HepG2 (cell line): ENCODE results near the gene ANO9. TPM values are rescaled to one million over a fixed set of nuclear protein-coding genes. Genes with fewer than 3 reads are reported as not detected.

Source experiments
- ARHGAP35 ChIP-seq: sonication (generic); formaldehyde crosslinking; IDR thresholded peaks from 2 replicates; pipeline ENCODE4 v1.9.0; 2022; ENCODE audit warnings: mild to moderate bottlenecking, inconsistent platforms, moderate library complexity, missing genetic modification reagents, borderline replicate concordance
- CC2D1A ChIP-seq: sonication (generic); formaldehyde crosslinking; IDR thresholded peaks from 2 replicates; pipeline ENCODE4 v1.8.1; 2023; ENCODE audit warnings: mild to moderate bottlenecking, missing genetic modification reagents
- CREM ChIP-seq, 2 experiments: sonication (generic) in 1 of 2; formaldehyde crosslinking in 1 of 2; IDR thresholded peaks; 2 replicates each; pipeline versions ENCODE4 v1.4.0 to v1.6.1; 2016 to 2020; ENCODE audit warnings: antibody characterized with exemption in 1 of 2, mild to moderate bottlenecking in 1 of 2, missing genetic modification reagents in 1 of 2
- JUN ChIP-seq: sonication (generic); formaldehyde crosslinking; IDR thresholded peaks from 2 replicates; pipeline ENCODE4 v1.4.0; 2020; ENCODE audit warnings: mild to moderate bottlenecking, missing genetic modification reagents
- KLF12 ChIP-seq: sonication (generic); formaldehyde crosslinking; IDR thresholded peaks from 2 replicates; pipeline ENCODE4 v1.4.0; 2020; ENCODE audit warnings: missing genetic modification reagents, borderline replicate concordance
- MIER2 ChIP-seq: IDR thresholded peaks from 2 replicates; pipeline ENCODE4 v1.6.1; 2016; ENCODE audit warnings: missing biosample characterization, missing genetic modification reagents
- MIXL1 ChIP-seq: IDR thresholded peaks from 2 replicates; pipeline ENCODE4 v1.6.1; 2016
- MTF2 ChIP-seq: sonication (generic); formaldehyde crosslinking; IDR thresholded peaks from 2 replicates; pipeline ENCODE4 v1.5.0; 2020; ENCODE audit warnings: missing genetic modification reagents, borderline replicate concordance
- RFXAP ChIP-seq: sonication (generic); formaldehyde crosslinking; IDR thresholded peaks from 2 replicates; pipeline ENCODE4 v1.4.0; 2020; ENCODE audit warnings: missing genetic modification reagents, borderline replicate concordance
- SALL1 ChIP-seq: sonication (generic); formaldehyde crosslinking; IDR thresholded peaks from 2 replicates; pipeline ENCODE4 v1.8.0; 2022; ENCODE audit warnings: mild to moderate bottlenecking, missing genetic modification reagents
- SIN3B ChIP-seq: fragments of 150-350 bp; IDR thresholded peaks from 2 replicates; pipeline ENCODE4 v1.6.1; 2014; ENCODE audit warnings: low read length
- SPEN ChIP-seq: sonication (generic); formaldehyde crosslinking; IDR thresholded peaks from 2 replicates; pipeline ENCODE4 v1.5.1; 2020; ENCODE audit warnings: low read depth, mild to moderate bottlenecking, missing genetic modification reagents
- TBP ChIP-seq: sonication (generic); formaldehyde crosslinking; IDR thresholded peaks from 2 replicates; pipeline ENCODE4 v1.5.0; 2020; ENCODE audit warnings: missing genetic modification reagents
- THYN1 ChIP-seq: sonication (generic); formaldehyde crosslinking; IDR thresholded peaks from 2 replicates; pipeline ENCODE4 v1.8.1; 2023; ENCODE audit warnings: low read depth, mild to moderate bottlenecking, moderate library complexity, missing genetic modification reagents, borderline replicate concordance
- ZBTB7A ChIP-seq: sonication (generic); formaldehyde crosslinking; IDR thresholded peaks from 2 replicates; pipeline ENCODE4 v1.8.0; 2022; ENCODE audit warnings: mild to moderate bottlenecking, missing genetic modification reagents
- ZC3H13 ChIP-seq: sonication (generic); formaldehyde crosslinking; IDR thresholded peaks from 2 replicates; pipeline ENCODE4 v1.8.1; 2023; ENCODE audit warnings: mild to moderate bottlenecking, missing genetic modification reagents, moderate library complexity
- ZNF3 ChIP-seq: IDR thresholded peaks from 2 replicates; pipeline ENCODE4 v1.7.0; 2017; ENCODE audit warnings: inconsistent platforms
- ZNF776 ChIP-seq: sonication (generic); formaldehyde crosslinking; IDR thresholded peaks from 2 replicates; pipeline ENCODE4 v1.4.0; 2020; ENCODE audit warnings: mild to moderate bottlenecking, missing genetic modification reagents
- polyA plus RNA-seq, 8 experiments: library from polyadenylated mRNA; depleted of rRNA in 3 of 8; stranded (reverse) in 7 of 8; unstranded in 1 of 8; fragments of >200 nt; fragmentation: Illumina TruSeq in 4 of 8; extraction: Trizol in 4 of 8; gene quantifications; 2 replicates each; pipeline versions ENCODE4 v1.2.1 to v1.2.3, GENCODE V29; 2011 to 2016; ENCODE audit warnings: low read depth in 4 of 8, missing spikeins in 1 of 8, mixed read lengths in 1 of 8; ENCODE audit not compliant: insufficient read depth in 1 of 8
- total RNA-seq, 5 experiments: library from RNA; depleted of rRNA; stranded (reverse); fragments of >200 nt; fragmentation: Illumina TruSeq; extraction: Trizol; gene quantifications; 2 replicates each; pipeline ENCODE4 v1.2.3, GENCODE V29; 2016; ENCODE audit warnings: low read depth in 1 of 5
- TF ChIP-seq, protein P1 (sequence below): sonication (generic); formaldehyde crosslinking; IDR thresholded peaks from 2 replicates; pipeline ENCODE4 v1.4.0; 2020; ENCODE audit warnings: missing genetic modification reagents; ENCODE audit errors: not compliant biosample characterization
- TF ChIP-seq, protein P2 (sequence below): sonication (generic); formaldehyde crosslinking; IDR thresholded peaks from 2 replicates; pipeline ENCODE4 v1.4.0; 2020; ENCODE audit warnings: mild to moderate bottlenecking, missing genetic modification reagents
- TF ChIP-seq, protein P3 (sequence below): sonication (generic); formaldehyde crosslinking; IDR thresholded peaks from 2 replicates; pipeline ENCODE4 v1.9.0; 2021; ENCODE audit warnings: missing genetic modification reagents, mild to moderate bottlenecking, borderline replicate concordance
- TF ChIP-seq, protein P4 (sequence below): IDR thresholded peaks from 2 replicates; pipeline ENCODE4 v1.6.1; 2016; ENCODE audit warnings: missing genetic modification reagents, missing compliant biosample characterization
- TF ChIP-seq, protein P5 (sequence below): sonication (generic); formaldehyde crosslinking; IDR thresholded peaks from 2 replicates; pipeline ENCODE4 v1.4.0; 2020; ENCODE audit warnings: missing genetic modification reagents

The ANO9 gene
- total and polyA plus RNA-seq, 2 of the 13 experiments (the other 11 are each of a cell fraction or from before 2014, with no cell fraction given), result 8.9 to 14.3 TPM

DNA sequence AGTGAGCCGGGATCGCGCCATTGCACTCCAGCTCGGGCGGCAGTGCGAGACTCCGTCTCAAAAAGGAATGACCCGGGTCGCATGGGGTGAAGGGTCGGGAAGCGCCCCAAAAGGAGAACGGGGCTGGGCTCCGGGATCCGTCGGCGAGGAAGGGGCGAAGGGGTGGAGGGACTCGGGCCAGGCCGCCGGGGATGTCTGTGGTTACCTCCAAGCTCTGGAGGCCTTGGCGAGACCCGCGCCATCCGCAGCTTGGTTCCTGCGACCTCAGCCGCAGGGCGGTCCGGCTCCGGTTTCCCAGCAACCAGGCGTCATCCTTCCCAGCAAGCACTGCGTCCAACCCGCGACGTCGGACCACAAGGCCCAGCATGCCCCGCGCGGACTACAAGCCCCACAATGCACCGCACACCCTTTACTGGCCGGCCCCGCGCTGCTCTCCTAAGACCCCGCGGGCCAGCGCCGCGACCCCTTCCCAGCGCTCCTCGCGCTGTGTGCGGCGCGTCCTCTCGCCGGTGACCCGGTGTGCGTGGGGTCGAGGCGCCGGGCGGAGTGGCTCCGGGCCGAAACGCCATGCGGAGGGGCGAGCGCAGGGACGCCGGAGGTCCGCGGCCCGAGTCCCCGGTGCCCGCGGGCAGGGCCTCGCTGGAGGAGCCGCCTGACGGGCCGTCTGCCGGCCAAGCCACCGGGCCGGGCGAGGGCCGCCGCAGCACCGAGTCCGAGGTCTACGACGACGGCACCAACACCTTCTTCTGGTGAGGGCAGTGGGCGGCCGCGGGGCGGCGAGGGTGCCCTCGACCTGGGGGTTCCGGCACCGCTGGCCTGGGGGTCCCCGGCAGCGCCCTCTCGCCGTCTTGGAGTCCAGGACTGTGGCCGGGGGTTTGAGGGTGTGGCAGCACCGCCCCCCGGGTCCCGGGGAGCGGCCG, 8.3 kb upstream of the ANO9 start, which contains the start of gene PTDSS2 (continued):
- TF ChIP-seq RFXAP (CRISPR knock-in tag) (peak; percentile 72; the same call in 1 of the 2 replicates), TBP (CRISPR knock-in tag) (peak; percentile 92), MTF2 (peak; percentile 60; the same call in 1 of the 2 replicates), SPEN (peak; percentile 92), ZNF776 (CRISPR knock-in tag) (0 out of 2 replicates have a peak, but pooled peaks have one; percentile 57), SALL1 (CRISPR knock-in tag) (peak; percentile 73; the same call in 1 of the 2 replicates), MIER2 (CRISPR knock-in tag) (0 out of 2 replicates have a peak, but pooled peaks have one; percentile 12), THYN1 (CRISPR knock-in tag) (no peak), ZNF3 (CRISPR knock-in tag) (no peak), MIXL1 (CRISPR knock-in tag) (peak; percentile 41; the same call in 1 of the 2 replicates), KLF12 (peak; percentile 74; the same call in 1 of the 2 replicates), CREM (IDR thresholded peaks at IDR 0.05) (peak; percentile 90), CREM (CRISPR knock-in tag; IDR thresholded peaks at IDR 0.05) (no peak), ARHGAP35 (CRISPR knock-in tag) (peak; percentile 77; the same call in 1 of the 2 replicates), ZBTB7A (CRISPR knock-in tag) (peak; percentile 95), SIN3B (0 out of 2 replicates have a peak, but pooled peaks have one; percentile 32), JUN (CRISPR knock-in tag) (peak; percentile 64), ZC3H13 (CRISPR knock-in tag) (no peak; the same call in 1 of the 2 replicates), CC2D1A (CRISPR knock-in tag) (no peak)
- TF ChIP-seq, protein P1, sequence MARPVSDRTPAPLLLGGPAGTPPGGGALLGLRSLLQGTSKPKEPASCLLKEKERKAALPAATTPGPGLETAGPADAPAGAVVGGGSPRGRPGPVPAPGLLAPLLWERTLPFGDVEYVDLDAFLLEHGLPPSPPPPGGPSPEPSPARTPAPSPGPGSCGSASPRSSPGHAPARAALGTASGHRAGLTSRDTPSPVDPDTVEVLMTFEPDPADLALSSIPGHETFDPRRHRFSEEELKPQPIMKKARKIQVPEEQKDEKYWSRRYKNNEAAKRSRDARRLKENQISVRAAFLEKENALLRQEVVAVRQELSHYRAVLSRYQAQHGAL (CRISPR knock-in tag), result no peak
- TF ChIP-seq, protein P2, sequence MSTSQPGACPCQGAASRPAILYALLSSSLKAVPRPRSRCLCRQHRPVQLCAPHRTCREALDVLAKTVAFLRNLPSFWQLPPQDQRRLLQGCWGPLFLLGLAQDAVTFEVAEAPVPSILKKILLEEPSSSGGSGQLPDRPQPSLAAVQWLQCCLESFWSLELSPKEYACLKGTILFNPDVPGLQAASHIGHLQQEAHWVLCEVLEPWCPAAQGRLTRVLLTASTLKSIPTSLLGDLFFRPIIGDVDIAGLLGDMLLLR, result peak; percentile 61
- TF ChIP-seq, protein P3, sequence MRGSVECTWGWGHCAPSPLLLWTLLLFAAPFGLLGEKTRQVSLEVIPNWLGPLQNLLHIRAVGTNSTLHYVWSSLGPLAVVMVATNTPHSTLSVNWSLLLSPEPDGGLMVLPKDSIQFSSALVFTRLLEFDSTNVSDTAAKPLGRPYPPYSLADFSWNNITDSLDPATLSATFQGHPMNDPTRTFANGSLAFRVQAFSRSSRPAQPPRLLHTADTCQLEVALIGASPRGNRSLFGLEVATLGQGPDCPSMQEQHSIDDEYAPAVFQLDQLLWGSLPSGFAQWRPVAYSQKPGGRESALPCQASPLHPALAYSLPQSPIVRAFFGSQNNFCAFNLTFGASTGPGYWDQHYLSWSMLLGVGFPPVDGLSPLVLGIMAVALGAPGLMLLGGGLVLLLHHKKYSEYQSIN (CRISPR knock-in tag), result no peak
- TF ChIP-seq, protein P4, sequence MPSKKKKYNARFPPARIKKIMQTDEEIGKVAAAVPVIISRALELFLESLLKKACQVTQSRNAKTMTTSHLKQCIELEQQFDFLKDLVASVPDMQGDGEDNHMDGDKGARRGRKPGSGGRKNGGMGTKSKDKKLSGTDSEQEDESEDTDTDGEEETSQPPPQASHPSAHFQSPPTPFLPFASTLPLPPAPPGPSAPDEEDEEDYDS (CRISPR knock-in tag), result peak; percentile 77; the same call in 1 of the 2 replicates
- TF ChIP-seq, protein P5, sequence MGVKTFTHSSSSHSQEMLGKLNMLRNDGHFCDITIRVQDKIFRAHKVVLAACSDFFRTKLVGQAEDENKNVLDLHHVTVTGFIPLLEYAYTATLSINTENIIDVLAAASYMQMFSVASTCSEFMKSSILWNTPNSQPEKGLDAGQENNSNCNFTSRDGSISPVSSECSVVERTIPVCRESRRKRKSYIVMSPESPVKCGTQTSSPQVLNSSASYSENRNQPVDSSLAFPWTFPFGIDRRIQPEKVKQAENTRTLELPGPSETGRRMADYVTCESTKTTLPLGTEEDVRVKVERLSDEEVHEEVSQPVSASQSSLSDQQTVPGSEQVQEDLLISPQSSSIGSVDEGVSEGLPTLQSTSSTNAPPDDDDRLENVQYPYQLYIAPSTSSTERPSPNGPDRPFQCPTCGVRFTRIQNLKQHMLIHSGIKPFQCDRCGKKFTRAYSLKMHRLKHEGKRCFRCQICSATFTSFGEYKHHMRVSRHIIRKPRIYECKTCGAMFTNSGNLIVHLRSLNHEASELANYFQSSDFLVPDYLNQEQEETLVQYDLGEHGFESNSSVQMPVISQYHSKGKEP (CRISPR knock-in tag), result no peak
